Immature natural killer cell (primary cell): ENCODE results near the gene PPP1R9A. TPM values are rescaled to one million over a fixed set of nuclear protein-coding genes. Genes with fewer than 3 reads are reported as not detected.

Source experiments
- DNase-seq, 3 donors: peaks; one replicate each; pipeline ENCODE4 v3.0.0; 2022; ENCODE audit warnings: mixed read lengths in 1 of 3
- H3K27ac Mint-ChIP-seq, 6 donors: one replicate each; pipeline ENCODE4 v1.8.0; 2020; ENCODE audit warnings: mixed read lengths in 6 of 6, mild to moderate bottlenecking in 5 of 6, inconsistent platforms in 4 of 6, moderate library complexity in 3 of 6
- H3K27me3 Mint-ChIP-seq, 3 donors: one replicate each; pipeline ENCODE4 v1.8.0; 2020 to 2021; ENCODE audit warnings: low read depth in 3 of 3, mild to moderate bottlenecking in 3 of 3, mixed read lengths in 3 of 3, moderate library complexity in 3 of 3, inconsistent platforms in 1 of 3
- H3K36me3 Mint-ChIP-seq, 3 donors: one replicate each; pipeline ENCODE4 v1.8.0; 2020; ENCODE audit warnings: mixed read lengths in 3 of 3, inconsistent platforms in 2 of 3, mild to moderate bottlenecking in 2 of 3
- H3K4me1 Mint-ChIP-seq, 2 donors: one replicate each; pipeline ENCODE4 v1.8.0; 2020; ENCODE audit warnings: inconsistent platforms in 2 of 2, mild to moderate bottlenecking in 2 of 2, mixed read lengths in 2 of 2, moderate library complexity in 1 of 2
- H3K4me3 Mint-ChIP-seq, 5 donors: one replicate each; pipeline ENCODE4 v1.8.0; 2020; ENCODE audit warnings: mild to moderate bottlenecking in 5 of 5, mixed read lengths in 5 of 5, inconsistent platforms in 3 of 5, moderate library complexity in 3 of 5
- H3K9me3 Mint-ChIP-seq, 6 donors: one replicate each; pipeline ENCODE4 v1.8.0; 2020; ENCODE audit warnings: mild to moderate bottlenecking in 6 of 6, mixed read lengths in 6 of 6, inconsistent platforms in 4 of 6, moderate library complexity in 3 of 6
- polyA plus RNA-seq, 3 donors: library from polyadenylated mRNA; unstranded; fragments of 300-500 nt; fragmentation: Illumina TruSeq; gene quantifications; one replicate each; pipeline ENCODE4 v1.2.3, GENCODE V29; 2021

PPP1R9A gene
- polyA plus RNA-seq, 3 donors from 2014 or later = 0.92 to 12.2 (median 5.5) TPM

GRCh38 chr7:95245828-95246500 lies 338.6 kb downstream of the PPP1R9A start:
- no peaks in the 10 kb centered on the region for H3K9me3 Mint-ChIP-seq
- H3K4me3 Mint-ChIP-seq = no peak overlapping the region
- no peak overlapping the region for H3K27ac Mint-ChIP-seq
- no peak for DNase-seq
- no peaks in the 10 kb centered on the region for H3K36me3 Mint-ChIP-seq
- peaks cover 0 to 1% (median 0%) of the 10 kb centered on the region in 3 donors for H3K27me3 Mint-ChIP-seq
- H3K4me1 Mint-ChIP-seq = peaks cover 0 to 8% of the 10 kb centered on the region in 2 donors

- H3K4me1 Mint-ChIP-seq = peaks cover 0 to 8% of the 10 kb centered on the region in 2 donors
- peaks cover 0 to 1% (median 0%) of the 10 kb centered on the region in 3 donors for H3K27me3 Mint-ChIP-seq
These were observed 339.5 kb downstream of the PPP1R9A start for GRCh38 chr7:95246831-95247370.

GRCh38 chr7:95250571-95250970 lies 343.2 kb downstream of the PPP1R9A start:
- DNase-seq = no peak
- Mint-ChIP-seq H3K27ac (no peak overlapping the region), H3K36me3 (no peaks in the 10 kb centered on the region), H3K9me3 (no peaks in the 10 kb centered on the region), H3K27me3 (peaks cover 0 to 1% (median 0%) of the 10 kb centered on the region in 3 donors), H3K4me1 (peaks cover 0 to 8% of the 10 kb centered on the region in 2 donors), H3K4me3 (no peak overlapping the region)

More at GRCh38 chr7:95246831-95247370, 339.5 kb downstream of the PPP1R9A start:
- Mint-ChIP-seq H3K9me3 (no peaks in the 10 kb centered on the region), H3K36me3 (no peaks in the 10 kb centered on the region), H3K4me3 (no peak overlapping the region), H3K27ac (no peak overlapping the region)
- peak; percentile 8 to 44 (median 14) for DNase-seq

GRCh38 chr7:95251966-95252365 lies 344.6 kb downstream of the PPP1R9A start:
- DNase-seq = no peak
- Mint-ChIP-seq H3K9me3 (no peaks in the 10 kb centered on the region), H3K4me3 (no peak overlapping the region), H3K27me3 (peaks cover 0 to 1% (median 0%) of the 10 kb centered on the region in 3 donors), H3K27ac (no peak overlapping the region), H3K36me3 (no peaks in the 10 kb centered on the region), H3K4me1 (peaks cover 0 to 2% of the 10 kb centered on the region in 2 donors)

- peaks cover 3 to 5% of the 10 kb centered on the region in 2 donors for H3K4me1 Mint-ChIP-seq
- no peak for DNase-seq
- no peaks in the 10 kb centered on the region for H3K9me3 Mint-ChIP-seq
- H3K36me3 Mint-ChIP-seq = no peaks in the 10 kb centered on the region
- no peak overlapping the region for H3K27ac Mint-ChIP-seq
- H3K4me3 Mint-ChIP-seq = no peak overlapping the region
- no peaks in the 10 kb centered on the region for H3K27me3 Mint-ChIP-seq
These were observed 346.6 kb downstream of the PPP1R9A start for GRCh38 chr7:95253986-95254385.

- H3K4me1 Mint-ChIP-seq = peaks cover 3 to 5% of the 10 kb centered on the region in 2 donors
- no peaks in the 10 kb centered on the region for H3K27me3 Mint-ChIP-seq
- H3K36me3 Mint-ChIP-seq = no peaks in the 10 kb centered on the region
- no peak for DNase-seq
- no peak overlapping the region for H3K4me3 Mint-ChIP-seq
- H3K9me3 Mint-ChIP-seq = no peaks in the 10 kb centered on the region
- H3K27ac Mint-ChIP-seq = no peak overlapping the region
These were observed 348.3 kb downstream of the PPP1R9A start for GRCh38 chr7:95255691-95256090.

GRCh38 chr7:95261895-95262415 lies 354.6 kb downstream of the PPP1R9A start:
- Mint-ChIP-seq H3K27ac (no peak overlapping the region), H3K9me3 (no peaks in the 10 kb centered on the region), H3K36me3 (no peaks in the 10 kb centered on the region), H3K27me3 (peaks cover 0 to 2% (median 0%) of the 10 kb centered on the region in 3 donors), H3K4me1 (peaks cover 3 to 5% of the 10 kb centered on the region in 2 donors), H3K4me3 (no peak overlapping the region)
- DNase-seq = no peak

GRCh38 chr7:95262875-95263274 lies 355.5 kb downstream of the PPP1R9A start:
- DNase-seq = no peak
- H3K4me3 Mint-ChIP-seq = no peak overlapping the region
- H3K9me3 Mint-ChIP-seq = no peaks in the 10 kb centered on the region
- H3K27me3 Mint-ChIP-seq = peaks cover 0 to 2% (median 0%) of the 10 kb centered on the region in 3 donors
- H3K4me1 Mint-ChIP-seq = peaks cover 3 to 5% of the 10 kb centered on the region in 2 donors
- H3K36me3 Mint-ChIP-seq = no peaks in the 10 kb centered on the region
- H3K27ac Mint-ChIP-seq = no peak overlapping the region

GRCh38 chr7:95263785-95264362 lies 356.5 kb downstream of the PPP1R9A start:
- no peaks in the 10 kb centered on the region for H3K36me3 Mint-ChIP-seq
- peaks cover 0 to 4% (median 0%) of the 10 kb centered on the region in 3 donors for H3K27me3 Mint-ChIP-seq
- no peak for DNase-seq
- no peaks in the 10 kb centered on the region for H3K9me3 Mint-ChIP-seq
- no peaks in the 10 kb centered on the region for H3K4me1 Mint-ChIP-seq
- H3K27ac Mint-ChIP-seq = no peak overlapping the region
- H3K4me3 Mint-ChIP-seq = no peak overlapping the region

- no peak overlapping the region for H3K4me3 Mint-ChIP-seq
- DNase-seq = no peak
- peaks cover 0 to 4% (median 0%) of the 10 kb centered on the region in 3 donors for H3K27me3 Mint-ChIP-seq
- H3K36me3 Mint-ChIP-seq = peaks cover 0 to 1% (median 0%) of the 10 kb centered on the region in 3 donors
- no peaks in the 10 kb centered on the region for H3K4me1 Mint-ChIP-seq
- H3K9me3 Mint-ChIP-seq = no peaks in the 10 kb centered on the region
- no peak overlapping the region for H3K27ac Mint-ChIP-seq
These were observed 357.0 kb downstream of the PPP1R9A start for GRCh38 chr7:95264363-95264891.

GRCh38 chr7:95265634-95266033 lies 358.2 kb downstream of the PPP1R9A start:
- no peak for DNase-seq
- Mint-ChIP-seq H3K27ac (no peak overlapping the region), H3K4me1 (no peaks in the 10 kb centered on the region), H3K4me3 (no peak overlapping the region), H3K9me3 (no peaks in the 10 kb centered on the region), H3K27me3 (peaks cover 0 to 4% (median 0%) of the 10 kb centered on the region in 3 donors), H3K36me3 (peaks cover 0 to 6% (median 0%) of the 10 kb centered on the region in 3 donors)

- H3K4me1 Mint-ChIP-seq = no peaks in the 10 kb centered on the region
- DNase-seq = no peak
- H3K4me3 Mint-ChIP-seq = no peak overlapping the region
- no peaks in the 10 kb centered on the region for H3K9me3 Mint-ChIP-seq
- peaks cover 0 to 3% (median 0%) of the 10 kb centered on the region in 3 donors for H3K27me3 Mint-ChIP-seq
- H3K36me3 Mint-ChIP-seq = peaks cover 0 to 11% (median 0%) of the 10 kb centered on the region in 3 donors
- H3K27ac Mint-ChIP-seq = no peak overlapping the region
These were observed 360.4 kb downstream of the PPP1R9A start for GRCh38 chr7:95267754-95268153.

GRCh38 chr7:95269640-95270039 lies 362.2 kb downstream of the PPP1R9A start:
- Mint-ChIP-seq H3K36me3 (peaks cover 0 to 25% (median 0%) of the 10 kb centered on the region in 3 donors), H3K27me3 (peaks cover 0 to 2% (median 0%) of the 10 kb centered on the region in 3 donors), H3K9me3 (no peaks in the 10 kb centered on the region), H3K27ac (no peak overlapping the region), H3K4me3 (no peak overlapping the region), H3K4me1 (no peaks in the 10 kb centered on the region)
- DNase-seq = no peak

GRCh38 chr7:95276114-95276513 lies 368.7 kb downstream of the PPP1R9A start:
- Mint-ChIP-seq H3K9me3 (no peaks in the 10 kb centered on the region), H3K4me1 (no peaks in the 10 kb centered on the region), H3K36me3 (peaks cover 0 to 19% (median 0%) of the 10 kb centered on the region in 3 donors), H3K27ac (no peak overlapping the region), H3K4me3 (no peak overlapping the region), H3K27me3 (peaks cover 0 to 2% (median 0%) of the 10 kb centered on the region in 3 donors)
- DNase-seq = no peak
